CD4-positive, alpha-beta T cell treated with Interleukin-12 subunit alpha and Interleukin-12 subunit beta, for 1 hour (primary cell): ENCODE results near the gene ATP4A.
"Not testable (repeated sequence)": the region's sequence is repeated elsewhere in the genome, so short reads cannot be mapped to it uniquely, and the experiment has no call there.

Source experiments
- DNase-seq: peaks from one replicate; pipeline ENCODE4 v3.0.0-alpha.2; 2020

Gene ATP4A

DNA sequence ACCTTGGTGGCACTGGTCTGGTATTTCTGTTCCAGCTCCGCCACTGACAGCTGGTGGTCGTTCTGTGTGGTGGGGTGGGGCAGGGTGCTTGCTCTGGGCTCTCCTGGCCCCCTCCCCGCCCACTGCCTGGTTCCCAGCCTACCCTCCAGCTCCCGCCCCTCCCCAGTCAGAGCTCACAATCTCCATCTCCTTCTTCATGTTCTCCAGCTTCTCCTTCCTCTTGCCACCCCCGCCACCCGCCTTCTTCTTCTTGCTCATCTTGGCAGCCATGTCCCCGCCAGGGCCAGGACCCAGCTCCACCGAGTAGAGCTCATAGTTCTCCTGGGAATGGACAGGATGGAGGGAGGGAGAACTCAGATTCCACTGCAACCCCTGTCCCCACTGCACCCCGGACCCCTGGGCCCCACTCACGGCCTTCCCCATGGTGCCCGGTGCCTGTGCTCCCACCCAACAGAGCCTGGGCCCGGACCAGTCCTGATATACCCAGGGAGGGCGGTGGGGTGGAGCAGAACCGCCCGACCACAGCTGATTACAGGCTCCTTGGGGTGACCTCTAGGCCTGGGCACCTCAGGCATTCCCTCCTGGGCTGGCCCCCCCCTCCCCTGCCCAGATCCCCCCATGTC is at the start of gene ATP4A:
Gene ATP4A, minus strand, starts transcription at position 452 of the 623 bp plus-strand sequence. Its CDS starts 29 bp downstream, at position 423.
- DNase-seq = no peak

DNA sequence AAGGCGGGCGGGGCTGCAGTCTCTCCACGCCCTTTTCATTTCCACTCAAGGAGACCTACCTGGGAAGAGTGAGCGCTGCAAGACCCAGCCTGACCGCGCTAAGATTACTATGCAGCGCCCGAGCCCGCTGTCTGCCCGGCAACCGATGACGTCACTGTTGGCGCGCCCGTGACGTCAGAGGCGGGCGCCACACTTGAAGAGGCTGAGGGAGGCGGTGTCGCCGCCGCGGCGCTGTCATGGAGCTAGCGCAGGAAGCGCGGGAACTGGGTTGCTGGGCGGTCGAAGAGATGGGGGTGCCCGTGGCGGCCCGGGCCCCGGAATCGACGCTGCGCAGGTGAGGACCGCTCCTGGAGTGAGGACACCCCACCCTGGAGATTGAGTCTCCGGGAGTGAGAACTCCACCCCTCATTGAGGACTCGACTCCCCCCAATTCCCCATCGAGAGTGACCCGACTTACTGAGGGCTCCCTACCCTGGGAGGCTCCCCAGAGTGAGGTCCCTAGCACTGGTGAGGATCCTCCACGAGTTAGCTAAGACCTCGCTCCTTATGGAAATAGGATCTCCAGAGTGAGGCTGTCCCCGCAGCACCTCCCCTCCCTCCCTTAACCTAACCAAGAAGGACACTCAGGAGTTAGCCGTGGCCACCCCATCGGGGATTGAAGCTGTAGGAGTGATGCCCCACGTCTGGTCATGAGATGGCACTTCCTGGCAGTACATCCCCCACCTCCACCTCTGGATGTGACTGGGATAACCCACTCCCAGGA is 49.3 kb upstream of the ATP4A start, which contains the start of gene HAUS5:
Gene HAUS5, plus strand, starts transcription at position 177 of the 763 bp plus-strand sequence. Its CDS starts 60 bp downstream, at position 237.
- DNase-seq = peak; percentile 96

DNA sequence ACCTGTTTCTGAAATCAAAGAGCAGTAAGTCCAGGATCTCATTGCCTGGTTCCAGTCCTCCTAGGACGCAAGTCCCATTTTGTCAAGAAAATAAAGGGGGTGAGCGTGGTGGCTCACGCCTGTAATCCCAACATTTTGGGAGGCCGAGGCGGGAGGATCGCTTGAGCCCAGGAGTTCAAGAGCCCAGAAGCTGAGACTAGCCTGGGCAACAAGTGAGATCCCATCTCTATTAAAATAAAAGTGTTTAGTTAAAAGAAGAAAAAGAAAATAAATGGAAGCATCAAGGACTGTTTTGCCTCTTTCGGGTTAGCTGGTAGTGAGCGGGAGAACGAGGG is 48.7 kb upstream of the ATP4A start:
- peak; percentile 1 for DNase-seq

DNA sequence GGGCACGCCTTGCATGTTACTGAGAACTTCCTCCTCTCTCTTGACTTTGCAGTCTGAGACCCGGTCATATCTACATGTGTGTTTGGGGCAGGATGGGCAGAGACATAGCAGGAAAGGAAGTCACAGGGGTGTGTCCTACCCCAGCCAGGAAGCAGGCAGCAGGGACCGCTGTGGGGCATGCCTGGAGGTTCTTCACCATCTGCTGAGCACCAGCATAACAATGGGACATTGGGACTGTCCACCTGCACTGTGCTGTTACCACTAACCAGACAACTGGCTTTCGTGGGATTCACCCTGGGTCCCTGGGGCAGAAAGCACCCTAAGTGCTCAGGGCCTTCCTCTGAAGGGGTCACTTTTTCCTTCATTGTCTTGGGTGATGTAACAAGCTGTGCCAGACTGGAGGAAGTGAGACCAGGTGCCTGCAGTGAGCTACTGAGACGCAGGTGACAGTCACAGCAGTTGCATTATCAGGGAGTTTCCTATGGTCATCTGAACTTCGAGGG is 46.4 kb upstream of the ATP4A start:
- peak; percentile 47 for DNase-seq

DNA sequence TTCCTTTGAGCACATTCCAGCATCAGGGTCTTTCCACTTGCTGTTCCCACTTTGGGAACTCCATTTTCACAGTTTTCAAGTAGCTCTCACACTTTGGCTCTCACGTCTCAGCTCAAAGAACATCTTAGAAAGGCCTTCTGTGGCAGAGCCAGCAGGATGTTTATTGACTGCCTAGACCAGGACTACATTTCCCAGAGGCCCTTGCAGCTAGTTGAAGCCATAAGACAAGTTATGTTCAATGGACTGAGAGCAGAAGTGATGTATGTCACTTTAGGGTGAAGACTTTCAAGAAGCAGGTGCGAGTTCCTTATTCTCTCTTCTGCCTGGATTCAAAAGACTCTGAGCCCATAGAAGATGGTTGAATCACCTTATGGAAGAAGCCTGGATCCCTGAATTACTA is 44.8 kb upstream of the ATP4A start:
- DNase-seq = peak; percentile 6

DNA sequence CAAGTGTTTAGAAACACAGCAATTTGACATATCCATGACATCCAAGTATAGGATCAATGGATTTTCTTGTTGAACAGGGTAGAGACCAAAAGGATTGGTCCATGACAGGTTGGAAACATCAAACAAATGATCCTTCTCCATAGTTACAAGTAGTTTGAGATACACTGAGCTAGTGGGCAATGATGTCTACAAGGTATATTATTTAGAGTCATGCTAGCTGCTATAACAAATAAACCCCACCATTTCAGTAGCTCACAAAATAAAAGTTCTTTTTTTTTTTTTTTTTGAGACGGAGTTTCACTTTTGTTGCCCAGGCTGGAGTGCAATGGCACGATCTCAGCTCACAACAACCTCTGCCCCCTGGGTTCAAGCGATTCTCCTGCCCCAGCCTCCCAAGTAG is 44.2 kb upstream of the ATP4A start:
- no peak for DNase-seq

DNA sequence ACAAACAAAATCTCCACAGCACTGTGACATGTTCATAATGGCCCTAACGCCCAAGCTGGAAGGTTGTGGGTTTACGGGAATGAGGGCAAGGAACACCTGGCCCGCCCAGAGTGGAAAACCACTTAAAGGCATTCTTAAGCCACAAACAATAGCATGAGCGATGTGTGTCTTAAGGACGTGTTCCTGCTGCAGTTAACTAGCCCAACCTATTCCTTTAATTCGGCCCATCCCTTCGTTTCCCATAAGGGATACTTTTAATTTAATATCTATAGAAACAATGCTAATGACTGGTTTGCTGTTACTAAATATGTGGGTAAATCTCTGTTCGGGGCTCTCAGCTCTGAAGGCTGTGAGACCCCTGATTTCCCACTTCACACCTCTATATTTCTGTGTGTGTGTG is 43.7 kb upstream of the ATP4A start:
- not testable (repeated sequence) for DNase-seq

DNA sequence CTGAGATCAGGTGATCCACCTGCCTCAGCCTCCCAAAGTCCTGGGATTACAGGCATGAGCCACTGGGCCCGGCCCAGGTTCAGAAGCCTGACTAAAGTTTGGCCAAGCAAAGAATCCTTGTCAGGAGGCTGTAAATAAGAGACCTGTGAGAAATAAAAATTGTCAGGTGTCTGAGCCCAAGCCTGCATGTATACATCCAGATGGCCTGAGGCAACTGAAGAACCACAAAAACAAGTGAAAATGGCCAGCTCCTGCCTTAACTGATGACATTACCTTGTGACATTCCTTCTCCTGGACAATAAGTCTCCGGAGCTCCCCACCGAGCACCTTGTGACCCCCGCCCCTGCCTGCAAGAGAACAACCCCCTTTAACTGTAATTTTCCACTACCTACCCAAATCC is 41.0 kb upstream of the ATP4A start:
- not testable (repeated sequence) for DNase-seq

DNA sequence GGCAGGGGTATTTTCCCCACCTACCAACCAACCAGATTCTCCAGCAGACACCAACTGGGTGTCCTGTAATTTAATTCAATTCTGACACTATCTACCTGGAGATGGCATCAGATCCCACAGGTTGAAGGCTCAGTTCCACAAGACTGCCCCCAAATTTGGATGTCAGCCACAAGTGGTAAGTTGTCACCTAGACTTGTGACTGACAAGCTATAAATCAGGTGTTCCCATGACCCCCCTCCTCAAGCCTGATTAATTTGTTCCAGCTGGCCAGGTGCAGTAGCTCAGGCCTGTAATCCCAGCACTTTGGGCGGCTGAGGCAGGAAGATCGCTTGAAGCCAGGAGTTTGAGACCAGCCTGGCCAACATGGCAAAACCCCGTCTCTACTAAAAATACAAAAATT is 38.5 kb upstream of the ATP4A start:
- DNase-seq = no peak

DNA sequence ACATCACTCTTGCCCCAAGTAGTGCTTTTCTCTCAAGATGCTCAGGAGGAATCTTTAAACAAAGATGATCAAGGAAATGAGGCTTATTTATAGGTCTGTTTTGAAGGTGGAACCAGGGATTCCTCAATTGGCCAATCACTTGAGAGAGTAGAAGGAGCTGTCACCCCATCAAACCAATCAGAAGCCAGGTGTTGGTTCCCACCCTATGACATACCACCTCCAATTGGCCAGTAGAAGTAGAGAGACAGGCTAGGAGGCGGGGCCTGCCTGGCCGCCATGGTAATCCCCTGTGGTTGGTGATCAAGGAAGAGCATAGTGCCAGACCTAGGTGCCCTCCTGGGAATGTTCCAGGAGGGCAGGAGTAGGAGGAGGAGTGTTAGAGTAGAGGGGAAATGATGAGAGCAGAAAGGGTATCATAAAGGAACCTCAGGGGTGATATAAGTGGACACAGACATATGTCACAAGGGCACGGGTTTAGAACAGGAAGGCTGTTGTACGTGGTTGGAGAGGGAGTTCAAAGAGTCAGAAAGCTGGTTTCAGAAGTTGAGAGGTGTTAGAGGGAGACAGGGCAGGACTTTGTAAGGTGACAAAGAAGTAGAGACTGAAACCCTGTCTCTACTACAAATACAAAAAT is 33.0 kb upstream of the ATP4A start:
- no peak for DNase-seq

DNA sequence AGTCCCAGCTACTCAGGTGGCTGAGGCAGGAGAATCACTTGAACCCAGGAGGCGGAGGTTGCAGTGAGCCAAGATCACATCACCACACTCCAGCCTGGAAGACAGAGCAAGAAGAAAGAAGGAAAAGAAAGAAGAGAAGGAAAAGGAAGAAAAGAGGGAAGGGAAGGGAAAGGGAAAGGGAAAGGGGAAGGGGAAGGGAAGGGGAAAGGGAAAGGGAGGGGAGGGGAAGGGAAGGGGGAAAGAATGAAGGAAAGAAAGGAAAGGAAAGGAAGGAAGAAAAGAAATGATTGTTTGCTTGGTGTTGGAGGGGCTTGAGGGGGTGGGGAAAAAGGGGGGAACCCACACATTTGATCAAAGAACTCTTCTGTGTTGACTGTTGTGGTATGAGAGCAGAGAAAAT is 32.5 kb upstream of the ATP4A start:
- no peak for DNase-seq

DNA sequence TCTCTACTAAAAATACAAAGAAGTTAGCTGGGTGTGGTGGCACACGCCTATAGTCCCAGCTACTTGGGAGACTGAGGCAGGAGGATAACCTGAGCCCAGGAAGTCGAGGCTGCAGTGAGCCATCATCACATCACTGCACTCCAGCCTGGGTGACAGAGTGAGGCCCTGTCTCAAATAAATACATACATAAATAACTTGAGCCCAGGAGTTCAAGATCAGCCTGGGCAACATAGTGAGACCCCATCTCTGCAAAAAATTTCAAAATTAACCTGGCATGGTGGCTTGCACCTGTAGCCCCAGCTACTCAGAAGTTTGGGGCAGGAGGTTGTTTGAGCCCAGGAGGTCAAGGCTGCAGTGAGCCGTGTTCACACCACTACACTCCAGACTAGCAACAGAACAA is 31.6 kb upstream of the ATP4A start:
- DNase-seq = not testable (repeated sequence)

DNA sequence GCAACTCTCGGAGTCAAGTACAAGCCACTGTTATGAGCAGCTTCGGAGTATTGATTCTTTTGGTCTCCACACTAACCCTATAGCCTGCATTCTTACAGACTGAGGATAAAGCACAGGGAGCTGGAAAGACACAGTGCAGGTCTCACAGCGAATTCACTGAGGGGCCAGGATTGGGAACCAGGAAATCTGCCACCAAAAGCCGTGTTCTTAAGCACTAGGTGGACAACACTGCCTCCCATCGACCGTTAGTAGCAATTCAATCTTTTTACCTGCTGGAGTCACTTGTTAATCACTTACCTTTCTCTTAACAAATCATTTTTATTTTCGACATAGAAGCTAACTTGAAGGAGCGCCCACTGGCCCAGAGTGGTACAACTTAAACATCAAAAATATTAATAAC is 28.8 kb upstream of the ATP4A start:
- DNase-seq = peak; percentile 45

DNA sequence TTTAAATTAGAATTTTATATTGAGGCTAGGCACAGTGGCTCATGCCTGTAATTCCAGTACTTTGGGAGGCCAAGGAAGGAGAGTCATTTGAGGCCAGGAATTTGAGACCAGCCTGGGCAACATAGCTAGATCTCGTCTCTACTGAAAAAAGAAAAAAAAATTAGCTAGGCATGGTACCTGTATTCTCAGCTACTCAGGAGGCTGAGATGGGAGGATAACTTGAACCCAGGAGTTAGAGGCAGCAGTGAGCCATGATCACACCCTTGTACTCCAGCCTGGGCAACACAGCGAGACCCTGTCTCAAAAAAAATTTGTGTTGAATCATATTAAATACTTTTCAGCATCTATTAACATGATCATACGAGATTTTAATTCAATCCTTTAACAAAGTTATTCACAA is 27.4 kb upstream of the ATP4A start:
- DNase-seq = no peak

DNA sequence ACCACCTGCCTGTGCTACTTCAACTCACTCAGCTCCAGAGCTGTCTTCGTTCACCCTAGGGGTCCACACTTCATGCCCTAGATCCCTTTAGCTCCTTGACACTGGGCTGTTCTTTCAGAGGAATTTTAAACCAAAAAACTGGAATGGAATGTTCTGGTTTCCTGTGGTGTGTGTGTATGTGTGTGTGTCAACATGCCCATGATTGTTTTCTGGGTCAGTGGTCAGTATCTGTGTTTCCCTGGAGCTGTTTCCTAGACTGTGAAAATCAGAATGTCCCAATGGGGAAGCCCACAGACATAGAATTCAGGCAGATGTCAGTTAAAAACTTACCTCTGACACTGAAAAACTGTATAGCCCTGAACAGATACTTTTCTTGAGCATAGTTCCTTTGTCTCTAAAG is 23.9 kb upstream of the ATP4A start:
- DNase-seq = no peak

DNA sequence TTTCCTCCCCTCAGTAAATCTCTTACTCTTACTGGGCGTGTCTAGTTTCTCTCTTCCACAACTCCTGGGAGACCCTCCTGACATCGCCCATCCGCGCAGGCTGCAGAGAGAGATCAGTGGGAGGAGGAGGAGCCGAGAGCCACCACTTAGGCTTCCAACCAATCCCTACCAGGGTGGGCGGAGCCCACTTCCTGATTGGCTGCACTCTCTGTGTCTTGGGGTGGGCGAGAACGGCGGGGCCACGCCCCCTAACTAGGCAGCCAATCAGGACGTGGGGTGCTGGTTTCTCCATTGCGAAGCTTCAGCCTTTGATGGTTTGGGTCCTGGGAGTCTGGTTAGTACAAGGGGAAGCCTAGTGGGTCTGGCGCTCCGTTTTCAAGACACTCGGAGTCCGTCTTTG is 22.4 kb upstream of the ATP4A start, which contains the start of gene PMIS2:
Gene PMIS2, plus strand, starts transcription at position 326 of the 400 bp plus-strand sequence. CDS start 87 bp downstream, outside the sequence.
- DNase-seq = peak; percentile 2

DNA sequence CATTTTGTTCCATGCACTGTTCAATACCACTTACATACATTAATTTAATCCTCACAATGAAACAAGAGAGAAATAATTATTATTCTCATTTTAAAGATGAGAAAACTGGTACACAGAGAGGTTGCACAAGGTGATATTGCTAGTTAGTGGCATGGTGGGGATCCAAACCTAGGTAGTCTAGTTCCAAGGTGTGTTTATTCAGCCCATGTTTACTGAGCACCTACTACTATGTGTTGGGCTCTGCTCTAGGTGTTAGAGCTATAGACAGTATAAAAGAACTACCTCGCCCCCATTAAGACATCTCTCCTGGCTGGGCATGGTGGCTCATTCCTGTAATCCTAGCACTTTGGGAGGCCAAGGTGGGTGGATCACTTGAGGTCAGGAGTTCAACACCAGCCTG is 19.3 kb upstream of the ATP4A start:
- DNase-seq = no peak

DNA sequence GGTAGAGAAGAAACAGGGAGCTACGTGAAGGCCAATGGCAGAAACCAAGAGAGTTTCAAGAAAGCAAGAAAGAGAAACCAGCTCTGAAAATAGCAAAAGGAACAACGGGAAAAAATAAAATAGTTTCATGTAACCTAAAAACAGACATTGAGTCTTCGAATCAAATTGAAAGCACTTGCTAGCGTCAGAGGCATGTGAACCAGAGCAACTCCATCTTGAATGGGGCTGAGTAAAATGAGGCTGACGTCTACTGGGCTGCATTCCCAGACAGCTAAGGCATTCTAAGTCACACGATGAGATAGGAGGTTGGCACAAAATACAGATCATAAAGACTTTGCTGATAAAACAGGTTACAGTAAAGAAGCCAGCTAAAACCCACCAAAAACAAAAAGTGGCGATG is 15.2 kb upstream of the ATP4A start:
- no peak for DNase-seq

DNA sequence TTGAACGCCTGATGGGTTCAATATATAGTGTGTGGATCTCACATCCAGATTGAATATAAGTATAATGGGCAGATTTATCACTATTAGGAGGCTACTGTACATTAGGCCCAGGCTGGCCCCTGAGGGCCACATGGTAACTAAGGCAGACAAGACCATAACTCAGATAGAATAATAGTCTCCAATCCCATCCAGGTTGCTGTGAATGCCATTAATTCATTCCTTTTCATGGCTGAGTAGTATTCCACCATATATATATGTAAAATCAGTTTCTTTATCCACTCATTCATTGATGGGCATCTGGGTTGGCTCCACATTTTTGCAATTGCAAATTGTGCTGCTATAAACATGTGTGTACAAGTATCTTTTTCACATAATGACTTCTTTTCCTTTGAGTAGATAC is 14.5 kb upstream of the ATP4A start:
- no peak for DNase-seq

DNA sequence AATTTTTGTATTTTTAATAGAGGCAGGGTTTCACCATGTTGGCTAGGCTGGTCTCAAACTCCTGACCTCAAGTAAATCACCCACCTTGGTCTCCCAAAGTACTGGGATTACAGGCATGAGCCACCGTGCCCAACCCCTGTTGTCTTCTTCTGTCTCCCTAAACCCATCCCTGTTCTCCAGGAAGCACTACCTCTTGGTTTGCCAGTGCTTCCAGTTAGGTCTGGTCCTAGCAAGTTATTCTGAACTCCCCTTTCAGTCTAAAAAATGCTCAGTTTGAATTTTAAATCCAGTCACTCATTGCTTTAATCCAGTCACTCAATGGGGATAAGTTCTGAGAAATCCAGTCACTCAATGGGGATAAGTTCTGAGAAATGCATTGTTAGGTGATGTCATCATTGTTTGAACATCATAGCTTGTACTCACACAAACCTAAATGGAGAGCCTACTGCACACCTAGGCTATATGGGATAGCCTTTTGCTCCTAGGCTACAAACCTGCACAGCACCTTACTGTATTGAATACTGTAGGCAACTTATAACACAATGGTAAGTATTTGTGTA is 8.0 kb upstream of the ATP4A start:
- DNase-seq = no peak

DNA sequence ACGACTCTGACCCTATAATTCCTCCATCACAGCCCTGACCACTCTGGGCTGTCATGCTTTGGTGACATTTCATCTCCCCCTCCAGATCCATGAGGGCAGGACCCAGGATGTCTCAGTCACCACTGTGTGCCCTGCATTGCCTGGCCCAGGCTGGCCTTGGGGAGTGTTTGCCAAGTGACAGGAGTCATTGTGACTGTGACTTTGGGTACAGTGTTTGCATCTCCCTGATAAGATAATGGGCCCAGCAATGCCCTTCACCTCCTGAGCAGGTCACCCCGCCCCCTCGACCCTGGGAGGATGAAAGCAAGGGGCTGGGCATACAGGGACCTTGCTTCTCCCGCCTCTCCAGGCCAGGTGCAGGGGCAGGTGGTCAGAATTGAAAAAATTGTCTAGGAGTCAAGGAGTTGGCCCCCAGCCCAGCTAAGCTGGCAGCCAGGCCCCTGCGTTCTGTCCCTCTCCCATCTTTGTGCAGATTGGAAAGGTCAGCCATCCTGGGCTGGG is 5.9 kb upstream of the ATP4A start:
- no peak for DNase-seq

DNA sequence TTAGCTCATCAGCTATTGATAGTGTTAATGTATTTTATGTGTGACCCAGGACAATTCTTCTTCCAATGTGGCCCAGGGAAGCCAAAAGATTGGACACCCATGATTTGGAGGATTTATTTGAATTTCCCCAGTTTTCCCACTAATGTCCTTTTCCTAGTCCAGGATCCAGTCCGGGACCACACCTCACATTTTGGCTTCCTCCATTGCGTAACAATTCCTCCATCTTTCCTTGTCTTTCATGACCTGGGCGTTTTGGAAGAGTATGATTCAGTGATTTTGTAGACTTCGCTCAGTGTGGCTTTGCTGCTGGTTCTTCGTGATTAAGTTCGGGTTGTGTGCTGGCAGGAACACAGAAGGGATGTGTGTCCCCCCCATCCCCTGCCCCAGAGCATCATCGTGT is 3.3 kb upstream of the ATP4A start:
- DNase-seq = no peak
